ENCODE measurements around the gene UQCC5.

The UQCC5 gene

GRCh38 chr3:52557011-52557960, 20.9 kb downstream of the UQCC5 start:
- ChIA-PET CTCF (no interaction called here), POLR2A (no interaction called here)
- H3K9me3 ChIP-seq (ENCODE audit: control insufficient read depth, insufficient read depth, low read depth, low read length): no peaks in the 10 kb centered on the region
- no peak for TF ChIP-seq ZNF169 (tag by site-specific recombination; IDR thresholded peaks at IDR 0.05)
- TF ChIP-seq ZNF138 (tag by site-specific recombination; IDR thresholded peaks at IDR 0.05; ENCODE audit: borderline replicate concordance): no peak
- no peak for TF ChIP-seq ZSCAN5A (tag by site-specific recombination; IDR thresholded peaks at IDR 0.05)
- no peak for TF ChIP-seq ZNF157 (tag by site-specific recombination; IDR thresholded peaks at IDR 0.05)
- TF ChIP-seq ZNF10 (tag by site-specific recombination; IDR thresholded peaks at IDR 0.05): no peak
- TF ChIP-seq SP7 (tag by site-specific recombination; IDR thresholded peaks at IDR 0.05): no peak
- no peak for TF ChIP-seq ZNF140 (tag by site-specific recombination; IDR thresholded peaks at IDR 0.05)
- no peak for TF ChIP-seq HIC1 (tag by site-specific recombination; IDR thresholded peaks at IDR 0.05)
- no peak overlapping the region for H3K4me3 ChIP-seq (ENCODE audit: low read depth, low read length)
- no peaks in the 10 kb centered on the region for H3K4me1 ChIP-seq (ENCODE audit: control insufficient read depth, insufficient read depth, low read length)
- H3K27ac ChIP-seq (ENCODE audit: extremely low read depth, low read depth, low read length): no peak overlapping the region
- peaks cover 0 to 83% of the 10 kb centered on the region in 2 experiments; a peak in 2 of 3 replicates for H3K36me3 ChIP-seq (ENCODE audit: control insufficient read depth in 2 of 2, insufficient read depth in 1 of 2, low read length in 2 of 2)

- no peak overlapping the region for H3K27ac ChIP-seq (ENCODE audit: extremely low read depth, low read depth, low read length)
- ChIA-PET CTCF (interaction anchor here (1.2 kb wide), 1 partner anchor 13 kb away, joined by 4 read pairs; no protein-coding TSS in a partner anchor), POLR2A (no interaction called here)
- no peak overlapping the region for H3K4me3 ChIP-seq (ENCODE audit: low read depth, low read length)
- H3K9me3 ChIP-seq (ENCODE audit: control insufficient read depth, insufficient read depth, low read depth, low read length): no peaks in the 10 kb centered on the region
- no peaks in the 10 kb centered on the region for H3K4me1 ChIP-seq (ENCODE audit: control insufficient read depth, insufficient read depth, low read length)
- TF ChIP-seq ZNF280D (tag by site-specific recombination; IDR thresholded peaks at IDR 0.05) (no peak), HOXC10 (CRISPR knock-in tag; IDR thresholded peaks at IDR 0.05) (no peak), ZFHX2 (tag by site-specific recombination; conservative IDR thresholded peaks at IDR 0.05) (no peak), ZNF600 (tag by site-specific recombination; IDR thresholded peaks at IDR 0.05) (no peak), FEZF1 (tag by site-specific recombination; IDR thresholded peaks at IDR 0.05) (no peak), ZNF174 (tag by site-specific recombination; IDR thresholded peaks at IDR 0.05) (no peak), ZNF24 (tag by site-specific recombination; IDR thresholded peaks at IDR 0.05) (no peak), SCRT1 (tag by site-specific recombination; IDR thresholded peaks at IDR 0.05; ENCODE audit: borderline replicate concordance) (no peak), ZNF138 (tag by site-specific recombination; IDR thresholded peaks at IDR 0.05; ENCODE audit: borderline replicate concordance) (no peak), ZNF157 (tag by site-specific recombination; IDR thresholded peaks at IDR 0.05) (no peak), ZNF701 (tag by site-specific recombination; IDR thresholded peaks at IDR 0.05) (no peak)
- H3K36me3 ChIP-seq (ENCODE audit: control insufficient read depth in 2 of 2, insufficient read depth in 1 of 2, low read length in 2 of 2): peaks cover 4 to 85% of the 10 kb centered on the region in 2 experiments; a peak in 2 of 3 replicates
Measured at GRCh38 chr3:52558436-52558835, 22.0 kb downstream of the UQCC5 start.
